ENCODE results near the gene FARS2. TPM values are rescaled to one million over a fixed set of nuclear protein-coding genes. Genes with fewer than 3 reads are reported as not detected.

Gene FARS2
- polyA plus RNA-seq, 1 donor from 2014 or later = 11.9 TPM

- H3K27me3 ChIP-seq (ENCODE audit: insufficient read depth, low read depth, low read length) = no peaks in the 10 kb centered on the region
- TF ChIP-seq POLR2AphosphoS5 (IDR thresholded peaks at IDR 0.05) (no peak), MXI1 (conservative IDR thresholded peaks at IDR 0.05; ENCODE audit: poor library complexity, severe bottlenecking) (no peak), CTCF (IDR thresholded peaks at IDR 0.05; ENCODE audit: poor library complexity, severe bottlenecking) (no peak), EZH2 (IDR thresholded peaks at IDR 0.05; ENCODE audit: borderline replicate concordance, insufficient read depth, low read length, poor library complexity, severe bottlenecking) (no peak), SMC3 (conservative IDR thresholded peaks at IDR 0.05; ENCODE audit: poor library complexity) (no peak), EP300 (conservative IDR thresholded peaks at IDR 0.05; ENCODE audit: poor library complexity, severe bottlenecking) (no peak), TAF1 (IDR thresholded peaks at IDR 0.05; ENCODE audit: low read depth) (no peak), RAD21 (conservative IDR thresholded peaks at IDR 0.05) (no peak), REST (IDR thresholded peaks at IDR 0.05; ENCODE audit: borderline replicate concordance) (no peak)
- H4K20me1 ChIP-seq (ENCODE audit: insufficient read depth) = no peaks in the 10 kb centered on the region
These were observed 357.9 kb downstream of the FARS2 start for GRCh38 chr6:5619249-5619648.

GRCh38 chr6:5622276-5623005 lies 361.1 kb downstream of the FARS2 start:
- H3K27me3 ChIP-seq (ENCODE audit: insufficient read depth, low read depth, low read length) = no peaks in the 10 kb centered on the region
- no peaks in the 10 kb centered on the region for H3K79me2 ChIP-seq (replicated peaks; ENCODE audit: insufficient read depth, low read length)
- no peaks in the 10 kb centered on the region for H3K36me3 ChIP-seq (ENCODE audit: insufficient read depth, low read length)
- no peak for TF ChIP-seq POLR2AphosphoS5 (IDR thresholded peaks at IDR 0.05)
- no peak for TF ChIP-seq MXI1 (conservative IDR thresholded peaks at IDR 0.05; ENCODE audit: poor library complexity, severe bottlenecking)
- no peak for TF ChIP-seq REST (IDR thresholded peaks at IDR 0.05; ENCODE audit: borderline replicate concordance)
- no peak for TF ChIP-seq EP300 (conservative IDR thresholded peaks at IDR 0.05; ENCODE audit: poor library complexity, severe bottlenecking)
- no peak for TF ChIP-seq TAF1 (IDR thresholded peaks at IDR 0.05; ENCODE audit: low read depth)
- no peak for TF ChIP-seq EZH2 (IDR thresholded peaks at IDR 0.05; ENCODE audit: borderline replicate concordance, insufficient read depth, low read length, poor library complexity, severe bottlenecking)
- no peak for TF ChIP-seq SMC3 (conservative IDR thresholded peaks at IDR 0.05; ENCODE audit: poor library complexity)
- no peak for TF ChIP-seq RAD21 (conservative IDR thresholded peaks at IDR 0.05)
- no peak for TF ChIP-seq CTCF (IDR thresholded peaks at IDR 0.05; ENCODE audit: poor library complexity, severe bottlenecking)
- no peak overlapping the region for H3K27ac ChIP-seq (ENCODE audit: low read length)
- H2AFZ ChIP-seq (ENCODE audit: low read depth, low read length) = no peak overlapping the region
- H3K4me3 ChIP-seq (ENCODE audit: low read length) = no peak overlapping the region
- no peaks in the 10 kb centered on the region for H3K9me3 ChIP-seq (ENCODE audit: low read length)
- no peak overlapping the region for H3K4me2 ChIP-seq (ENCODE audit: low read length)
- no peaks in the 10 kb centered on the region for H3K9me2 ChIP-seq (ENCODE audit: insufficient read depth, low read length)
- H3K9ac ChIP-seq (ENCODE audit: low read length) = no peak overlapping the region
- no peaks in the 10 kb centered on the region for H4K20me1 ChIP-seq (ENCODE audit: insufficient read depth)
- H3F3A ChIP-seq (ENCODE audit: insufficient read depth, low read length, poor library complexity, severe bottlenecking) = no peaks in the 10 kb centered on the region

More at GRCh38 chr6:5619249-5619648, 357.9 kb downstream of the FARS2 start:
- no peak overlapping the region for H2AFZ ChIP-seq (ENCODE audit: low read depth, low read length)
- no peak overlapping the region for H3K27ac ChIP-seq (ENCODE audit: low read length)
- H3K4me3 ChIP-seq (ENCODE audit: low read length) = no peak overlapping the region
- H3K9me3 ChIP-seq (ENCODE audit: low read length) = no peaks in the 10 kb centered on the region
- no peaks in the 10 kb centered on the region for H3K79me2 ChIP-seq (replicated peaks; ENCODE audit: insufficient read depth, low read length)
- H3F3A ChIP-seq (ENCODE audit: insufficient read depth, low read length, poor library complexity, severe bottlenecking) = no peaks in the 10 kb centered on the region
- H3K9me2 ChIP-seq (ENCODE audit: insufficient read depth, low read length) = no peaks in the 10 kb centered on the region
- H3K9ac ChIP-seq (ENCODE audit: low read length) = no peak overlapping the region
- no peak overlapping the region for H3K4me2 ChIP-seq (ENCODE audit: low read length)
- H3K36me3 ChIP-seq (ENCODE audit: insufficient read depth, low read length) = no peaks in the 10 kb centered on the region
